Effector CD4-positive, alpha-beta T cell (primary cell): ENCODE results near the gene SLC66A1.

Source experiments
- DNase-seq: peaks from one replicate; pipeline ENCODE4 v3.0.0-alpha.2; 2020

Gene SLC66A1

DNA sequence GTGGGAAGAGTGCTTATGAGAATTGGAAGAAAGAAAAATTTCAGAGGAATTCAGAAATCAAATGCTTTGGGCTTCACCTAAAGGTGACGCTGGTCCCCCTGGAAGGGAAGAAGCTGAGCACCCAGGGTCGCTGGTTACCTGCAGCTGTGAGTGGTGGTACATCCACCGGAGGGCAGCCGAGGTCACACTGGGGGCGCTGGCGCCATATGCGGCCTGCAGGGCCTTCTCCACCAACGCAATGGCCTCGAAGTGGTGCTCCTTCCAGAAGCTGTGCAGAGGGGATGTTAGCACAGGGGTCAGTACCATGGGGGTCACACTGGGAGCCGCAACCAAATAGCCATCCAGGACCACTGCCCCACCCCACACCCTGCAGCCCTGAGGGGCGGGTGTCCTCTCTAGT lies 6.2 kb upstream of the SLC66A1 start:
- DNase-seq, result no peak

DNA sequence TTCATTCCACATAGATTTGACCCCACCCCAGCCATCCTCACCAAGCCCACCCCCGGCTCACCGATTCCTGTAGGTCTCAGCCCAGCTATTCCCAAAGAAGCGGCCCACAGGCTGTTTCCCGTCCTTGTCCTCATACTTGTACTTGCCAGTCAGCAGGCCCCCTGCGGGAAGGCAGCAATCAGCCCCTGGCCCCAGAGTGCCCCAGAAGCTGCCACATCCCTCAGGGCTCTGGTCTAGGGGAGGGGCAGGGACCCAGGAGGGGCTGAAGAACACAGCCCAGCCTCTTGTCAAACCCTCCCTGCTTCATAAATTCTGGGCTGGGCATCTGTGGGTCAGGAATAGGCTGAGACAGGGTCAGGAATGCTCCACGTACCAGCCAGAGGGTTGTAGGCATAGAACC lies 5.2 kb upstream of the SLC66A1 start:
- no peak for DNase-seq

DNA sequence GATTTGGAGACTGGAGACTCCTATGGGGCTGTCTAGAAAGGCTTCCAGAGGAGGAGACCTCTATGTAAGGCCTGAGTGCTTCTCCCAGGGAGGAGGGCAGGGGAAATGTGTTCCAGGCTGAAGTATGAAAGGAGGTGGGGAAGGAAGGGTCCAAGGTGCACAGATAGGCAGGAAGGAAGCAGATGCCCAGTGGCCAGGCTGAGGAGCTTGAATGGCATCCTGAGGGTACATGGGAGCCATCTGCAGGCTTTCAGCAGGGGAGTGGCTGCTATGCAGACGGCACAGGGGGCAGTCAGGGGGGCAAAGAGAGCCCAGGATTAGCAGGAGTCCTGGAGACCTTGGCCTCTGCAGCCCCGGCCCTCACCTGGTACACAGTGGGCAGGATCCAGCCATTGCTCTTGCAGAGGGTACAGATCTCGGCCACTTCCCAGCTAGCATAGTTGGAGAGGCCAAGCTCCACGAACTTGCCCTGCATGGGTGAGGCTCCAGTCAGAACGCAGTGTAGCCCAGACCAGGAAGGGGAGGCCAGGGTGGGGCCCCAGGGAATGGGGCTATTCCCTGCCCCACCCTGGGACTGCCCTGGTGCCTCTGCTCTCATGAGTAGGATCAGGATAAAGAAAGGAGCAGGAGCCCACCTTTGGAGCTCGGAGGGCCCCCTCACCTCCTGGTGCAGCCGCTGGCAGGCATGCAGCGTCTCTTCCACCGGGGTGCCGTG lies 4.2 kb upstream of the SLC66A1 start:
- DNase-seq, result no peak

- no peak for DNase-seq
These were observed 3.6 kb upstream of the SLC66A1 start for GRCh38 chr1:19308509-19308907.

GRCh38 chr1:19309123-19309813 lies 2.9 kb upstream of the SLC66A1 start:
- no peak for DNase-seq

- DNase-seq, result no peak
These were observed 2.1 kb upstream of the SLC66A1 start for GRCh38 chr1:19310061-19310460.

DNA sequence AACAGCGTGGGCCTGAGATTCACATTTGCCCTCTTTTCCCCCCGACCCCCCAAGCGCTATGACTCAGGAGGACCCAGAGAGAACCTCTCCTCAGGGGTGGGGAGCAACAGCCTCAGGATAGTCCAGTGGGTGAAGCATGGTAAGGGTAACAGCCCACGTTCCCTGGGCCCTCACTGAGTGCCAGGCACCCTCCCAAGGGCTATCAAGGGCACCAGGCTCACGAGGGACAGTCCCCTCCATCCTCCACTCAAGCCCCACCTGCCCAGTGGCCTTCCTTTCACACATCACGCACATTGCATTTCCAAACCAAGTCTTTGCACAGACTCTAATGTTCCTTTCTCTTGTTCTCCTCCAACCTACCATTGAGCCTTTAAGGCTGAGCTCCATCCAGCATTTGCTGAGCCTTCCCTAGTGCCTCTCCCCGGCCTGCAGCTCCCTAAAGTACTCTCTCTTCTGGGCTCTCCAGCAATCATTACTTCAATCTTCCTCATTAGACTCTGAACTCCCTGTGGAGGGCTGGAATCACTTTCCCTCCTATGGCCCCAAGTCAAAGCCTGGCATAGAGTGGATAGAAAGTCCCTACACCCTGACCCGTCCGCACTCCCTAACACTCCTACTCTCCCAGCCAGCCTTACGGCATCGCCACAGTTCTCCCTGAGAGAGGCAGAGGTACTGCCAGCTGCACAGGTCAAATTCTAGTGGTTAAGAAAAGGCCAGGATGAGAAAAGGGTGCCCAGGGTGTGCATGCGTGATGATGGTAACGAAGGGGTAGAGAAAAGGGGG lies 1.2 kb upstream of the SLC66A1 start:
- DNase-seq, result no peak

GRCh38 chr1:19311503-19311930 lies 609 bp upstream of the SLC66A1 start:
- DNase-seq, result no peak

GRCh38 chr1:19312782-19313635 lies 883 bp downstream of the SLC66A1 start:
- no peak for DNase-seq

DNA sequence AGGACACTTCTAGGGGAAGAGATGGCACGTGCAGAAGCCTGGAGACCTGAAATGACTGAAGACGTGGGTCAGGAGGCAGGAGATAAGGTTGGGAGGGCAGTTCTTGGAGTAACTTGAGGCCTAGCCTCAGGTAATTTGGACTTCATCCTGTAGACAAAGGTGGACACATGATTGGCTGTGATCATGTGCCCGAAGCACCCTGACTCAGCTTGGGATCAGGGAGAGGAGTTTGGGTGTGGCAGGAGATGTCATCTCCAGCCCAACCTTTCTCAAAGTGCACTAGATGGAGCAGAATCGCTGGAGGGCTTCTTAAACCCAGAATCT lies 1.5 kb downstream of the SLC66A1 start:
- no peak for DNase-seq

GRCh38 chr1:19313961-19314882 lies 2.1 kb downstream of the SLC66A1 start:
- no peak for DNase-seq

- DNase-seq, result no peak
These were observed 3.5 kb downstream of the SLC66A1 start for GRCh38 chr1:19315378-19316198.

DNA sequence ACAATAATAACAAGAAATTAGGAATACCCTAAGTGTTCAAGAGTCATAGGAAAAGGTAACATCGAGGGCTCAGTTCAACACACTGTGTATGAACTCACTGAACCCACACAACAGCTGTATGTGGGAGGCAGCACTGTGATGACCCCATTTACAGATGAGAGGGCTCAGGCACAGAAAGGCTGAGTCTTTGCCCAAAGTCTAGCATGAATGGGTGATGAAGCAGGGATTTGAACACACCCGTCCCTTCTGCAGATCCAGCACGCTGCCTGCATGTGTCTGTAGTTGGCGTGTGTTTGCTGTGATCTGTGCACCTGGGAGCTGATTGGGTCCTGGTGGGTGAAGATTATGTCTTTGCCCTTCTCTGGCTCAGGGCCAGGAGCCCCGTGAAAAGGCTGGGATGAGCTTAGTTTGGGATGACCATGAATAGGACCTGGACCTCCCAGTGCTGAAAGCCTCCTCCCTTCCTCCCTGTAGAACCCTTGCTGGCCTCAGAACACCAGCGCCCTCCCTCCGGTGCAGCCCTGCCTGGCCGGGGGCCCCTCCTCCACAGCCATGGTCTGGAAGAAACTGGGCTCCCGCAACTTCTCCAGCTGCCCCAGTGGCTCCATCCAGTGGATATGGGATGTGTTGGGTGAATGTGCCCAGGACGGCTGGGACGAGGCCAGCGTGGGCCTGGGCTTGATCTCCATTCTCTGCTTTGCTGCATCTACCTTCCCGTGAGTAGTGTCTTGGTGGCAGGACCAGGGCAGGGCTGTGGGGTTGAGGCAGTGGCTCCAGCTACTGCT lies 5.2 kb downstream of the SLC66A1 start:
- DNase-seq, result no peak

DNA sequence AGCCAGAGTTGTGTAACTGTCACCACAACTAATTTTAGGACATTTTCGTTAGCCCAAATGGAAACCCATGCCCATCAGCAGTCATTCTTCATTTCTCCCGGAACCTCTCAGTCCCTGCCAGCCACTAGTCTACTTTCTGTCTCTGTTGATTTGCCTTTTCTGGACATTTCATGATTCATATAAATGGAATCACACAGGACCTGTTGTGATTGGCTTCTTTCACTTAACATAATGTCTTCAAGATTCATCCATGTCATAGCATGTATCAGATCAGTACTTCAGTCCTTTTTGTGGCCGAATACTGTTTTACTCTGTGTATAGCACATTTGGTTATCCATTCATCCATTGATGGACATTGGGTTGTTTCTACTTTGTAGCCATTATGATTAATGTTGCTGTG lies 7.1 kb downstream of the SLC66A1 start:
- DNase-seq, result no peak

DNA sequence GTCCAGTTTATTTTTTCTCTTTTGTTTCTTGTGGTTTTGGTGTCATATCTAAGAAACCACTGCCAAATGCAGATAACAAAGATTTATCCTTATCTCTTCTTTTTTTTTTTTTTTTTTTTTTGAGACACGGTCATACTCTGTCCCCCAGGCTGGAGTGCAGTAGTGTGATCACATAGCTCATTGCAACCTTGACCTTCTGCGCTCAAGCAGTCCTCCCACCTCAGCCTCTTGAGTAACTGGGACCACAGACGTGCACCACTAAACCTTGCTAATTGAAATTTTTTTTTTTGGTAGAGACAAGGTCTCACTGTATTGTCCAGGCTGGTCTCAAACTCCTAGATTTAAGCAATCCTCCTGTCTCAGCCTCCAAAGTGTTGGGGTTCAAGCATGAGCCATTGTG lies 8.9 kb downstream of the SLC66A1 start:
- DNase-seq, result no peak

- no peak for DNase-seq
These were observed 10.4 kb downstream of the SLC66A1 start for GRCh38 chr1:19322481-19322880.

DNA sequence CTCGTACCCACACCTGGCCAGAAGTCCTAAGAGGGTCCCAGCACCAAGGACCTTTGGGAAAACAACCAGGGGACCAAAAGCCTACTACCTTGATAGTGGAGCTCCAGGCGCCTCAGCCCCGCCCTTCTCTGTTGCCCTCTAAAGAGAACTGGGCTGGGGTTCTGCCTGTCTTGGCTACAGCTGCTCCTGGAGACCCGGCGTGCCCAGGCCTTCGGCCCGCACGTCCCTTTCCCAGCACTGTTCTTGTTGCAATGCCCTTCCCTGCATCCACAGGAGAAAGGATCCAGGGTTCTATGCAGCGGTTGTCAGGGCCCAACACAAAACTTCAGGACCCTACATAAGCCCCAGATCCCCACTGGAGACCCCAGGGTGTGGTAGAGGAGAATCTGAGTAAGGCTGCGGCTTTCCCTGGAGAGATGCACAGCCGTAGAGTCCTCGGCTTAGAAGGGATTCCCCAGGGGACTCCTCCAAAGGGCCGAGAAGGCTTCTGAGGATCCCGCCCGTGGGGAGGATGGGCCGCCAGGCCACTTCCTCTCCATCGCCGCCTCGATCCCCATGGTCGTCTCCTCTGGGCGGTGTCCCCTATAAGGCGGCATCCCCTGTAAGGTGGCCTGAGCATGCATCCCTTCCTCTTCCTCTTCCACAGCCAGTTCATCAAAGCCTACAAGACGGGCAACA lies 12.0 kb downstream of the SLC66A1 start:
- DNase-seq, result no peak

- no peak for DNase-seq
These were observed 12.5 kb downstream of the SLC66A1 start for GRCh38 chr1:19324665-19324990.

GRCh38 chr1:19325368-19325957 lies 13.3 kb downstream of the SLC66A1 start:
- DNase-seq, result no peak
